HG02759 (cell line): ENCODE data around the gene HOXA6.

Experiments used
- ATAC-seq: cut with Tn5 transposase; IDR thresholded peaks from one replicate; pipeline ENCODE4 v1.9.1; 2021; ENCODE audit warnings: mild to moderate bottlenecking, moderate library complexity; ENCODE audit not compliant: unreplicated experiment

The HOXA6 gene

DNA sequence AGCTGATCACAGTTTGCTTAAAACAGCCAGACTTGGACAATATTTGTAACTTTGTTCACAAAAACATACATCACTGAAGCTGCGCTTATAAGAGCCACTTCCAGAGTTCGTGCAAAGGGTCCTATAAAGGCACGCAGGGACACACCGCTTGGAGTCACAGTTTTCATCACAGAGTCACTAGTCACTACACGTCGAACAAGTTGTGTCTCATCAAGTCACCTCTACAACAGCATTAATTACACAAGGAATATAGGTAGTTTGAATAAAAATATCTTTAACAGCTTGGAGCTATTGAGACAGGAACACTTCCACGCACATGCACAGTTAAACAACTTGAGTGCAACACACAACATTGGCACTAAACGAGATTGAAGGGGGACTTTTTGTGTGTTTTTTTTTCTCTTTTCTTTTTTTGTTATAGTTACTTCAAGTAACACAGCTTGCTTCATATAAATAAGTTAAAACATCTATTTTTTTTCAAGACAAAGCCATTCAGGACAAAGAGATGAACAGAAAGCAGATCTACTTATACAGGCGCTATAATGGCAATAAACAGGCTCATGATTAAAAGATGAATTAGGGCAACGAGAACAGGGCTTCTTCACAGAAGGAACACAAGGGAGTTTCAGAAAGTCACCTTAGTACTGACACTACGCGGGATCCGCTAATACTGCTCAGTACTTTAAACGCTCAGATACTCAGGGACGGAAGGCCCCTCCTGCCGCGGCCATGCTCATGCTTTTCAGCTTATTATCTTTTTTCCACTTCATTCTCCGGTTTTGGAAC lies 6.2 kb downstream of the HOXA6 start:
- no peak for ATAC-seq

DNA sequence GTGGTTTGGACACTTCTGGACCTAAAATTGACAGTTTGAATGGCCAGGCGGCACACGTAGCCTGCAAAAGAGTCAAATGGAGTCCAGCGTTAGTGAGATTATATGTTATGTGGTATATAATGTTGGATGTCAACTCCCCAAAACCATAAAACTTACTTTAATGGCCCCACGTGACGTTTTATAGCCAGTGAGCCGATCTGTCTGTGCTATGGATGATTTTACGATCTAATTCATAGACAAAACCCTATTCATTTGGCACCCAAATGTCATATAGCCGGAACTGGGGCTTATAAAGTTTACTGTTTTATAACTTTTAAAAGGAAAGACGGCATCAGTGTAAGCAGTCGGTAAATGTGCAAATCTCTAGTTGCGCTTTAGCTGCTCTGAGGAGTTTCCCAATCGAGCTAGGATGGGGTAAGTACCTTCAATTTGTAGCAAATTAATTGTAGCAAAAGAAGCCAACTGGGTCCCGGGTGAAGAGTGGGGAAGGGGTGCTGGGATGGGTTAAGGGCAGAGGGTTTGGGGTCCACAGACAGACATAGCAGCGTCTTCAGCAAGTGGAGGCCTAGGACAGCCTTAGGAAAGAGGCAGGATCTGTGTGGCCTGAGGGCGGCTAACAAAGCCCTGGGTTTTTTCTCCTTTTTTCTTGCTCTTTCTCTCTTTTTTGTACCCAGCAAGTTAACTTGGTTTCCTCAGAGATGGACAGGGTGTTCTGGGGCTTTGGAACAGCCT lies 7.3 kb downstream of the HOXA6 start:
- ATAC-seq = no peak

DNA sequence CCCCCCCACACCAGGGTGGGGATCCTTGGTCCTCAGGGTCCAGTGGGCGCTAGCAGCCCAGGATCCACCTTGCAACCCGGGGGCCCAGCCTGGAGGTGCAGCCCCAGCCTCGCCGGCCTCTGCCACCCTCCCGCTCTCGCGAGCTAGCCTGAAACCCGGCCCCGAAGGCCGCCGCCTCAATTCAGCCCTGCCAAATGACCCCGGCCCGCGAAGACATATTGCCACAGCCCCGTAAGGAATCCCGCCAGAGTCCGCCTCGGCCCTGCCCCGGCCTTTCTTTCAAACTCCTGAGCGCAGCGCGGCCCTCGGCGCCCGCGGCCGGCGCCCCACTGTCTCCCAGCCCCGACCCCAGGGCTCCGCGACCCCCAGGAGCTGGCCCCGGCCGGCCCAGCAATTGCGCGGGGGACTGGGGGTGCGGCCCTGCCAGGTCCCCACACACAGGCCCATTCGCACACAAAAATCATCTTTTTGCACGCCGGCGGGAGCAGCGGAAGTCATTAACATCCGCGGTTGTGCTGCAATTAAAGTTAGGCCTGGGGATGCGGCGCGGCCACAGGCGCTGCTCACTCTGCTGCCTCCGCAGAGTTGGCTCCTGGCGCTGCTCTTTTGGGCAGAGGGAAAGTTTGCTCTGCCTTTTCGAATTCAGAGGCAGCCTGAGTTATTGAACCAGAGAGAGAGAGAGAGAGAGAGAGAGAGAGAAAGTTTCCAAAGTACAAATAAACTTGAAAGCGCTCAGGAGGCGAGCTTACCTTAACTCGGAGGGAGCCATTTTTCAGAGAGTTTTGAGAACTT lies 8.0 kb downstream of the HOXA6 start:
- ATAC-seq = no peak

GRCh38 chr7:27138985-27139333 lies 8.6 kb downstream of the HOXA6 start:
- ATAC-seq = no peak

DNA sequence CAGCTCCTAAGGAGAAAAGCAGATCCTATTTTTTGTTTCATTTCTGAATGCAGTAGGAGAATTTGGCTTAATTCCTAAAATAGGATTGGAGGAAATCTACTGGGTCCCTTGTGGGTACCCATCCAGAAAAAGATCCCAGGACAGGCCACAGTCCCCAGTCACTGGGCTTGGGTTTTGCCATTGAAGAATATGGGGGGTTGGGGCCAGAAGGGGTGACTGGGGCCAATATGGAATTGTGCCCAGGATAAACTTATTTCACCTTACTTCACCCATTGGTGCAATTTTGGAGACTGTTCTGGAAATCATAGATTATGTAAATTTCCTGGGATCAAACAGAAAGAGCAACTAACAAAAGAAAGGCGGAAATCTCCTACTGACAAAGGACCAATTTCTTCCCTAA lies 9.1 kb downstream of the HOXA6 start:
- ATAC-seq = no peak

DNA sequence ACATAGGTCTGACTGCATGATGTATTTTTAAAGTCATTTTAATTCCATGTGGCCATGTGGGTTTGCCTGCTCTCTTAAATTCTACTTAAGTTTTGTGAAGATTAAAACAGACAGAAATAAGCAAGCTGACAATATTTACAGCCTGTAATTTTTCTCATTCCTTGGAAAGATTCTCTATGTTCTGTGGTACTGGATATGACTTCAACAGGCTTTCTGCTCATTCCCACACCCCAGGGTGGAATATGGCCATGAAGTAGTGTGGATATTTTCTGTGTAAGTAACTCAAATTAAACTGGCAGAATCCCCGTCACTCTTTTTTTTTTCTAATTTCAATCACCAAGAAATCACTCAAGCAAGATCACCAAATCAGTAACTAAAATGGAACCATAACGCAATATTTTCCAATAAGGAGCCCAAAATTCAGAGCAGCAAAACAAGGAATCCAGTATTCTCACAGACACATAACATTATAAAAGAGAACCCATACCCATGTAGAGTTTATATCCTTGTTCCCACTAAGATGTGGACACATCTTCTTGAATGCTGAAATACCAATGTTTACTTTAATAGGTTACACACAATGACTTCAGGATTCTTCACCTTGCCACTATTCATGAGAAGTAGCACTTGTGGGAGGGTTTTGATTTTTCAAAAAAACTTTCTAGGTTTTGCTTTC lies 9.8 kb downstream of the HOXA6 start:
- no peak for ATAC-seq

GRCh38 chr7:27134392-27134791 lies 13.2 kb downstream of the HOXA6 start:
- no peak for ATAC-seq

DNA sequence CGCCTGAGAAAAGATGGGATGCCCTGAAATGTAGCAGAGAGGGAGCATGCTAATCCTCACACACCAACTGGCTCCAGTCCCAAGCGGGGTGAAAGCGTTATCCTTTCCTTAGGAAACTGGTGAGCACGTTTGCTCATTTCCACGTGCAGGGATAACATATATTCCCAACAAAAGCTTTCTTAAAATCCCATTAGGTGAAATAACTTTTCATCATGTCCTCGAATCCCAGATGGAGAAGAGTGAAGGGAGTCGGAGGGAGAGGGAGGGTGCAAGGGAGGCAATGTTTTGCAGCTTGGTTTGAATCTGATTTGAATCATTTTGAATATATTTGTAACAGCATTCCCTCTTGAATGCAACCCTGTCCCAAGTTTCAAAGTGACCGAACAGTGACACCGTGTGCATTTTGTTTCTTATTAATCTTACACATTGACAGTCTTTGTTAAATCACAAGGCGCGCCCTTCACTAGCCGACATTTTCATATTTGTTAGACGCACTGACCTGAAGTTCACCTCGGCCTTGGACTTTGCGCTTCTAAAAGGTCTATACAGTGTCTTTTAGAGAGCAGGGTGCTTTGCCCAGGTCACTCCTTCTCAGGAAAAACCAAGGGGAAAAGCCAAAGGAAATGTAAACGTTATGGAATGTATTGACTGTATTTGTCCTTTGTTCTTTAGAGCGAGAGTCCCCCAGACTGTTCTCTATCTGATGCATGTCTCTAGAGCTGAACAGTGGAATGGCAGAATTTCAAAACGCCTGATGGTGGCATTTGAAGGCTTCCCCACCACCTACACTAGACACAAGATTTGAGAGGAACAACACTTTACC lies 14.0 kb downstream of the HOXA6 start:
- ATAC-seq = no peak

DNA sequence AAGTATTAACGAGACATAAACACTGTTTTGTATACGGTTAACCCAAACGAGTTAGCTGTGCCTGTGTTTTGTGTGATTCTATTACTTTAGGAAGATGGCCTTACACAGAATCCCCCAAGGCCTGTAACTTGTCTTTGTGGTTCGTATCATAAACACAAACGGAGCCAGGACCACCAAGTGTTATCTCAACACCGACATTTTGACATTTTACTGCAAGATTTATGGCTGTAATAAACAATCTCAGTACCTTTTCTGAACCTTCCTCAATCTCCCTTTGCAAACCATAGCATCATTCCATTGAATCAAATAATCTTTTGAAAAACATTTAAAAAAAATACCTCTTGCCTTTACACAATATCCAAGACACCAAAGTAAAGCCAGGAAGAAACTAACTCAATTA lies 14.6 kb downstream of the HOXA6 start:
- ATAC-seq = no peak

DNA sequence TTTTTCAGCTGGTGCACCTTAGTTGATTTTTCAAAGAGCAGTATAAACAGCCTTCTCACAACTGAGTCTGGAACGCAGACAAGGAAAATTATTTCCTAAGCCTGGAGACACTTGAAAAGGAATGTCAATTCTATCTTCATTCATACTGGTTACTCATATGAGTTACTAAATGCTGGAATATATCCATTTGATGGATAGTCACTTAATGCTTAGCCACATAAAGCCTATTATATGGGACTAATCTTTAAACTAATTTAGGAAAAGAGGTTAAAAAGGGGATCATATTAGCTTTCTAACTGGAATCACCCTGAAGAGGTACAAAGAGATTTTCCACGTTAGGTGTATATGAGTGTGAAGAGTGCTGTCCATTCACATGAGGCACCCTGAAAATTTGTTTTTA lies 15.4 kb downstream of the HOXA6 start:
- ATAC-seq = no peak

- ATAC-seq = no peak
Observed at GRCh38 chr7:27131390-27131819, 16.2 kb downstream of the HOXA6 start.

- peak; percentile 59 for ATAC-seq
Observed at GRCh38 chr7:27130540-27131389, 16.8 kb downstream of the HOXA6 start, which contains the start of gene HOXA4. Gene HOXA4, minus strand, starts transcription at chr7:27130757. Its CDS starts 24 bp downstream, at chr7:27130733.

- no peak for ATAC-seq
Observed at GRCh38 chr7:27129729-27130539, 17.6 kb downstream of the HOXA6 start.

DNA sequence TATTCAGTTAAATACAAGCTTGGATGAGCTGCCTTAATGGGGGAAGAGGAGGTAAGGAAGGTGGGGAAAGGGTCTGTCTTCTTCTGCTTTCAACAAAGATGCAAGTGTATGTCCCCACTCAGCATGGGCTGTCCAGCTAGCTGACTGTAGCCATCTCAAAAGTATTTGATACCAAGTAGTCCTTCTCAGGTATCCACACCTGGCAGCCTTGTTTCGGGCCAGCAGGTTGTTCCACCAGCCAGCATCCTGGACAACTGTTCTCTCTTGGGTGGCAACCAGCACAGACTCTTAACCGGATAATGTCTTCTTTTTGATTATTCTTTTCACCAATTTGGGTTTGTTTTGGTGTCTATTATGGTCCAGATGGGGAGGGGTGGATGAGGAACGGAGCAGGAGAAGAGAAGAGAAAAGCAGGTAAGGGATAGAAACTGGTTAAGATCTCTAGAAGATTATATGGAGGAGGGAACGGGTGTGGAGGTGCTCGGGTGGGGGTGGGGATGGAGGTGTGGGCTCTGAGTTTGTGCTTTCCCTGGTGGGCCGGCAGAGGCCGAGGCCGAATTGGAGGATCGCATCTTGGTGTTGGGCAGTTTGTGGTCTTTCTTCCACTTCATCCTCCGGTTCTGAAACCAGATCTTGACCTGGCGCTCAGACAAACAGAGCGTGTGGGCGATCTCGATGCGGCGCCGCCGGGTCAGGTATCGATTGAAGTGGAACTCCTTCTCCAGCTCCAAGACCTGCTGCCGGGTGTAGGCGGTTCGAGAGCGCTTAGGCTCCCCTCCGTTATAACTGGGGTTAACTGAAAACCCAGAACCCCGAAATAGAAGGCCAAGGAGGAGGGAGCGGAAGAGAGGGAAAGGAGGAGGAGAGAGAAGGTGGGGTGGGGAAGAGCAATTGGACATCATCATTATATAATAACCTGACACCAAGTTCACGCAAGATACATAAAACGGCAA lies 18.5 kb downstream of the HOXA6 start:
- ATAC-seq = no peak

DNA sequence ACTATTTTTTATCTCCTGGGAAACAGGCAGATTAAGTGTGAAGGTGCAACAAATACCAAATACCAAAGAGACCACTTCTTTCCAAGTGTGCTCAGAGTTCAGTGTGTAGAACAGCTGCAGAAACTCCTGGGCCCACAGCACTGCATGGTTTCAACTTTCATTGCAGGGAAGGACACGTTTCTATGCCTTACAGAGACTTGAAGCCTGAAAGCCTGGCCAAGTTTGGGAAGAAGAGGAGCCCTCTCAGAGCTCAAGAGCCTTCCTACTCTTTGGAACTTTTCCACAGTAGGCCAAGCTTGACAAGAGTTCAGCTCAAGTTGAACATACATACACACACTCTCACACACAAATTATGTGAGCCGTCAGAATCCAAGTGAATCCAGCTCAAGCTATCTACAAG lies 19.5 kb downstream of the HOXA6 start:
- ATAC-seq = no peak

GRCh38 chr7:27126596-27127327 lies 20.8 kb downstream of the HOXA6 start:
- no peak for ATAC-seq

DNA sequence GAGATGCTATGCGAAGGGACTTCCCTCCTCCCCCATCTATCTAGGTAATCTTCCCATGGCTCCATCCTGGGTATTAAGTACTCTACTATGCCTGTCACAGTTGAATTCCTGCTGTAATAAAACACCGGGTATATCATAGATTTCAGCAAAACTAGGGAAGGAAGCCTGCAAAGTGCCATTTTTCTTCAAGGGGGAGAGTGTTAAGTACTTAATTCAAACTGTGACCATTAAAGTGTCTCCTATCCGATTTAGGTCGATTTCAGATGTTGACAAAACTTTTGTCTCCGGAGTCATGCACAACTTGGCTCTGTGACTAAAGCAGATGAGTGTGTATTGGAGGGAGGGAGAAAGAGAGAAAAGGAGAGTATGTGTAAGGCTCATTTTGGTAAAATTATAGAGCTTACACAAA lies 21.6 kb downstream of the HOXA6 start:
- ATAC-seq = no peak
